NB4 (cell line): ENCODE measurements around the gene EGR1.

Experiments used
- MAX ChIP-seq: IDR thresholded peaks from 2 replicates; pipeline ENCODE4 v1.6.1; 2011; ENCODE audit warnings: low read depth, low read length
- POLR2A ChIP-seq: IDR thresholded peaks from 2 replicates; pipeline ENCODE4 v1.6.1; 2011; ENCODE audit warnings: mild to moderate bottlenecking; ENCODE audit not compliant: insufficient read length; ENCODE audit errors: extremely low read depth
- TF ChIP-seq, protein P1 (sequence below): IDR thresholded peaks from one replicate; pipeline ENCODE4 v1.5.1; 2012; ENCODE audit warnings: low read depth, low read length

DNA sequence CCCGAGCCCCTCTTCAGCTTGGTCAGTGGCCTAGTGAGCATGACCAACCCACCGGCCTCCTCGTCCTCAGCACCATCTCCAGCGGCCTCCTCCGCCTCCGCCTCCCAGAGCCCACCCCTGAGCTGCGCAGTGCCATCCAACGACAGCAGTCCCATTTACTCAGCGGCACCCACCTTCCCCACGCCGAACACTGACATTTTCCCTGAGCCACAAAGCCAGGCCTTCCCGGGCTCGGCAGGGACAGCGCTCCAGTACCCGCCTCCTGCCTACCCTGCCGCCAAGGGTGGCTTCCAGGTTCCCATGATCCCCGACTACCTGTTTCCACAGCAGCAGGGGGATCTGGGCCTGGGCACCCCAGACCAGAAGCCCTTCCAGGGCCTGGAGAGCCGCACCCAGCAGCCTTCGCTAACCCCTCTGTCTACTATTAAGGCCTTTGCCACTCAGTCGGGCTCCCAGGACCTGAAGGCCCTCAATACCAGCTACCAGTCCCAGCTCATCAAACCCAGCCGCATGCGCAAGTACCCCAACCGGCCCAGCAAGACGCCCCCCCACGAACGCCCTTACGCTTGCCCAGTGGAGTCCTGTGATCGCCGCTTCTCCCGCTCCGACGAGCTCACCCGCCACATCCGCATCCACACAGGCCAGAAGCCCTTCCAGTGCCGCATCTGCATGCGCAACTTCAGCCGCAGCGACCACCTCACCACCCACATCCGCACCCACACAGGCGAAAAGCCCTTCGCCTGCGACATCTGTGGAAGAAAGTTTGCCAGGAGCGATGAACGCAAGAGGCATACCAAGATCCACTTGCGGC lies 1.8 kb downstream of the EGR1 start:
- TF ChIP-seq POLR2A (peak; percentile 29), MAX (no peak)
- TF ChIP-seq, protein P1, sequence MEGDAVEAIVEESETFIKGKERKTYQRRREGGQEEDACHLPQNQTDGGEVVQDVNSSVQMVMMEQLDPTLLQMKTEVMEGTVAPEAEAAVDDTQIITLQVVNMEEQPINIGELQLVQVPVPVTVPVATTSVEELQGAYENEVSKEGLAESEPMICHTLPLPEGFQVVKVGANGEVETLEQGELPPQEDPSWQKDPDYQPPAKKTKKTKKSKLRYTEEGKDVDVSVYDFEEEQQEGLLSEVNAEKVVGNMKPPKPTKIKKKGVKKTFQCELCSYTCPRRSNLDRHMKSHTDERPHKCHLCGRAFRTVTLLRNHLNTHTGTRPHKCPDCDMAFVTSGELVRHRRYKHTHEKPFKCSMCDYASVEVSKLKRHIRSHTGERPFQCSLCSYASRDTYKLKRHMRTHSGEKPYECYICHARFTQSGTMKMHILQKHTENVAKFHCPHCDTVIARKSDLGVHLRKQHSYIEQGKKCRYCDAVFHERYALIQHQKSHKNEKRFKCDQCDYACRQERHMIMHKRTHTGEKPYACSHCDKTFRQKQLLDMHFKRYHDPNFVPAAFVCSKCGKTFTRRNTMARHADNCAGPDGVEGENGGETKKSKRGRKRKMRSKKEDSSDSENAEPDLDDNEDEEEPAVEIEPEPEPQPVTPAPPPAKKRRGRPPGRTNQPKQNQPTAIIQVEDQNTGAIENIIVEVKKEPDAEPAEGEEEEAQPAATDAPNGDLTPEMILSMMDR, result no peak
